SK-N-SH (cell line): ENCODE data around the gene RNF166.

Experiments used
- EP300 ChIP-seq, 2 experiments: IDR thresholded peaks; 2 replicates each; pipeline versions ENCODE4 v1.4.0 to v1.6.1; 2012; ENCODE audit warnings: borderline replicate concordance in 1 of 2, low read depth in 1 of 2, low read length in 1 of 2
- YY1 ChIP-seq: IDR thresholded peaks from 2 replicates; pipeline ENCODE4 v1.4.0; 2012; ENCODE audit warnings: low read depth, mild to moderate bottlenecking
- TF ChIP-seq, protein P1 (sequence below): fragments of 200-600 bp; sonication (generic); IDR thresholded peaks from 2 replicates; pipeline ENCODE4 v1.6.1; 2017; ENCODE audit warnings: antibody characterized with exemption, mild to moderate bottlenecking, moderate library complexity

DNA sequence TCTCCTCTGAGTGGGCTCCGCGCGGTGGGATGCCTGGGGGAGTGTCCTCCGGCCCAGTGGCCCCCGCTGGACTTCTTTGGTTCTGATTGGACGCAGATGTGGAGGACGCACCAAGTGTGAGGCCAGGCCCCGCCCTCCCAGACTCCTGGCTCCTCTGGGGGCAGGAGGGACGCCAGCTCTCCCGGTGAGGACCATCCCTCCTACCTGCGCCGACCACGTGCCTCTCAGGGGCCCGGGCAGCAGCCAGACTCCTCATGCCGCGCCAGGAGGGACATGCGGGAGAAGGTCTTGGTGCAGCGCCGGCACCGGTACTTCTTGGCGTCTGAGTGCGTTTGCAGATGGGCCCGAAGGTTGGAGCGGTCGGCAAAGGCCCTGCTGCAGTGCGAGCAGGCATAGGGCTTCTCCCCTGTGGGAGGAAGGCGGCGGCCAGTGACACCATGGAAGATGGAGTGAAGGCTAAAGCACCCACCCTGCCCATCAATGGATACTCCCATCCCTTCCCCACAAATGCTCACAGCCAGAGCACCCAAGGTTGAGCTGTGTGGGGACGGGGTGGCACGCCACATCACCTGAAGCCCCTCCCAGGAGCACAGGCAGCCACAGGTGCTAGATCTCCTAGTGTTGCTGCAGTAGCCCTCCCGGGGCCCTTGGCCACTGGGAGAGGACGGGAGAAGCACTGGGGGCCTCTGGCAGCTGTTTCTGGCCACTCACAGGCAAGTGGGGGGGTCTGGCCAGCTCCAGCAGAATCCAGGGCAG is 27.8 kb downstream of the RNF166 start:
- TF ChIP-seq, protein P1, sequence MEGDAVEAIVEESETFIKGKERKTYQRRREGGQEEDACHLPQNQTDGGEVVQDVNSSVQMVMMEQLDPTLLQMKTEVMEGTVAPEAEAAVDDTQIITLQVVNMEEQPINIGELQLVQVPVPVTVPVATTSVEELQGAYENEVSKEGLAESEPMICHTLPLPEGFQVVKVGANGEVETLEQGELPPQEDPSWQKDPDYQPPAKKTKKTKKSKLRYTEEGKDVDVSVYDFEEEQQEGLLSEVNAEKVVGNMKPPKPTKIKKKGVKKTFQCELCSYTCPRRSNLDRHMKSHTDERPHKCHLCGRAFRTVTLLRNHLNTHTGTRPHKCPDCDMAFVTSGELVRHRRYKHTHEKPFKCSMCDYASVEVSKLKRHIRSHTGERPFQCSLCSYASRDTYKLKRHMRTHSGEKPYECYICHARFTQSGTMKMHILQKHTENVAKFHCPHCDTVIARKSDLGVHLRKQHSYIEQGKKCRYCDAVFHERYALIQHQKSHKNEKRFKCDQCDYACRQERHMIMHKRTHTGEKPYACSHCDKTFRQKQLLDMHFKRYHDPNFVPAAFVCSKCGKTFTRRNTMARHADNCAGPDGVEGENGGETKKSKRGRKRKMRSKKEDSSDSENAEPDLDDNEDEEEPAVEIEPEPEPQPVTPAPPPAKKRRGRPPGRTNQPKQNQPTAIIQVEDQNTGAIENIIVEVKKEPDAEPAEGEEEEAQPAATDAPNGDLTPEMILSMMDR: no peak
- TF ChIP-seq EP300 (IDR thresholded peaks at IDR 0.05; ENCODE audit: borderline replicate concordance in 1 of 2, low read depth in 1 of 2, low read length in 1 of 2) (no peak), YY1 (no peak)
